ENCODE measurements around the gene CCDC7. TPM values are rescaled to one million over a fixed set of nuclear protein-coding genes. Genes with fewer than 3 reads are reported as not detected.

The CCDC7 gene
- total RNA-seq, 1 experiment from 2014 or later, result 1.2 TPM

- no peak for DNase-seq
- no peak overlapping the region for H3K4me3 Mint-ChIP-seq (ENCODE audit: unreplicated experiment)
- intact Hi-C loops (cut with micrococcal nuclease; ENCODE audit: unreplicated experiment), result no loop called here
- POLR2A ChIA-PET, result no interaction called here
- Histone ChIP-seq H3K4me1 (no peaks in the 10 kb centered on the region), H3K9me3 (peaks cover 6% of the 10 kb centered on the region; the same call in 1 of the 2 replicates), H3K36me3 (ENCODE audit: control insufficient read depth, insufficient read depth, low read length) (no peaks in the 10 kb centered on the region), H3K27me3 (replicated peaks; ENCODE audit: control insufficient read depth, insufficient read depth, low read length) (no peaks in the 10 kb centered on the region), H3K4me3 (ENCODE audit: low read depth, low read length) (no peak overlapping the region)
- no peaks in the 10 kb centered on the region for H3K36me3 Mint-ChIP-seq (ENCODE audit: insufficient read depth, unreplicated experiment)
- no TSS peak for BruUV-seq (replicated peaks)
- peaks cover 3% of the 10 kb centered on the region for H3K27me3 Mint-ChIP-seq (ENCODE audit: insufficient read depth, unreplicated experiment)
- H3K4me1 Mint-ChIP-seq (ENCODE audit: low read depth, unreplicated experiment), result no peaks in the 10 kb centered on the region
- CTCF ChIA-PET, result no interaction called here
- no peak overlapping the region for H3K27ac Mint-ChIP-seq (ENCODE audit: unreplicated experiment)
- no peak for TF ChIP-seq CTCF (IDR thresholded peaks at IDR 0.05; ENCODE audit: insufficient read depth in 1 of 2, low read depth in 1 of 2, low read length in 1 of 2, severe bottlenecking in 1 of 2, unreplicated experiment in 1 of 2)
- H3K9me3 Mint-ChIP-seq (ENCODE audit: unreplicated experiment), result no peaks in the 10 kb centered on the region
Measured at GRCh38 chr10:32437334-32437733, 8.6 kb upstream of the CCDC7 start.

DNA sequence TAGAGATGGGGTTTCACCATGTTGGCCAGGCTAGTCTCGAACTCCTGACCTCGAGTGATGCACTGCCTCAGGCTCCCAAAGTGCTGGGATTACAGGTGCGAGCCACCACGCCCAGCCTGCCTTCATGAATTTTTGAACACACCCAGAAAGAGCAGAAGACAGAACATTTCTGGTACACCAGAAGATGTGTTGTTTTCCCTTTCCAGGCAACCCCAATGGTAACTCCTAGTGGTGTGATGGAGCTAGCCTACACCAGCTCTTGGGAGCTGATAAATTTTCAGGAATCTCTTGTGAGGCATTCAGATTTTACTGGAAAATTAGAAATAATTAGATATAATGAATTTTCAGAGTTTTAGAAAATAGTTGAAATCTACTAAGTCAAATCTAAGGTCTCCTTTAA is 904 bp upstream of the CCDC7 start:
- Histone ChIP-seq H3K4me1 (0 out of 2 replicates have a peak, but pooled peaks cover 5% of the 10 kb centered on the region), H3K36me3 (ENCODE audit: control insufficient read depth, insufficient read depth, low read length) (no peaks in the 10 kb centered on the region), H3K4me3 (ENCODE audit: low read depth, low read length) (no peak overlapping the region), H3K9me3 (no peaks in the 10 kb centered on the region), H3K27me3 (replicated peaks; ENCODE audit: control insufficient read depth, insufficient read depth, low read length) (no peaks in the 10 kb centered on the region)
- ChIA-PET CTCF (no interaction called here), POLR2A (interaction anchor here (1.2 kb wide), 1 partner anchor 67 kb away, joined by 3 read pairs; no protein-coding TSS in a partner anchor)
- H3K27ac Mint-ChIP-seq (ENCODE audit: unreplicated experiment), result no peak overlapping the region
- DNase-seq, result no peak
- no peaks in the 10 kb centered on the region for H3K27me3 Mint-ChIP-seq (ENCODE audit: insufficient read depth, unreplicated experiment)
- BruUV-seq (replicated peaks), result no TSS peak
- no peak overlapping the region for H3K4me3 Mint-ChIP-seq (ENCODE audit: unreplicated experiment)
- H3K9me3 Mint-ChIP-seq (ENCODE audit: unreplicated experiment), result no peaks in the 10 kb centered on the region
- H3K36me3 Mint-ChIP-seq (ENCODE audit: insufficient read depth, unreplicated experiment), result no peaks in the 10 kb centered on the region
- H3K4me1 Mint-ChIP-seq (ENCODE audit: low read depth, unreplicated experiment), result no peaks in the 10 kb centered on the region
- intact Hi-C loops (cut with micrococcal nuclease; ENCODE audit: unreplicated experiment), result loop anchor here (5.0 kb wide), 1 partner anchor 683 kb away; no protein-coding TSS in a partner anchor
- no peak for TF ChIP-seq CTCF (IDR thresholded peaks at IDR 0.05; ENCODE audit: insufficient read depth in 1 of 2, low read depth in 1 of 2, low read length in 1 of 2, severe bottlenecking in 1 of 2, unreplicated experiment in 1 of 2)

GRCh38 chr10:32446536-32447406 is 831 bp downstream of the CCDC7 start:
- H3K4me1 Mint-ChIP-seq (ENCODE audit: low read depth, unreplicated experiment), result no peaks in the 10 kb centered on the region
- Histone ChIP-seq H3K9me3 (no peaks in the 10 kb centered on the region), H3K4me3 (ENCODE audit: low read depth, low read length) (peak overlapping the region; percentile 59), H3K36me3 (ENCODE audit: control insufficient read depth, insufficient read depth, low read length) (no peaks in the 10 kb centered on the region), H3K4me1 (0 out of 2 replicates have a peak, but pooled peaks cover 5% of the 10 kb centered on the region), H3K27me3 (replicated peaks; ENCODE audit: control insufficient read depth, insufficient read depth, low read length) (no peaks in the 10 kb centered on the region)
- H3K27ac Mint-ChIP-seq (ENCODE audit: unreplicated experiment), result peak overlapping the region; percentile 92
- DNase-seq, result no peak
- POLR2A ChIA-PET, result interaction anchor here (0.6 to 1.0 kb wide), 2 partner anchors 7 to 11 kb away, joined by 3 to 4 read pairs; no protein-coding TSS in a partner anchor
- CTCF ChIA-PET, result no interaction called here
- no peaks in the 10 kb centered on the region for H3K36me3 Mint-ChIP-seq (ENCODE audit: insufficient read depth, unreplicated experiment)
- no peaks in the 10 kb centered on the region for H3K9me3 Mint-ChIP-seq (ENCODE audit: unreplicated experiment)
- H3K4me3 Mint-ChIP-seq (ENCODE audit: unreplicated experiment), result peak overlapping the region; percentile 73
- BruUV-seq (replicated peaks), result no TSS peak
- H3K27me3 Mint-ChIP-seq (ENCODE audit: insufficient read depth, unreplicated experiment), result no peaks in the 10 kb centered on the region
- TF ChIP-seq CTCF (IDR thresholded peaks at IDR 0.05; ENCODE audit: insufficient read depth in 1 of 2, low read depth in 1 of 2, low read length in 1 of 2, severe bottlenecking in 1 of 2, unreplicated experiment in 1 of 2), result no peak
- intact Hi-C loops (cut with micrococcal nuclease; ENCODE audit: unreplicated experiment), result loop anchor here (2.0 to 5.0 kb wide), 3 partner anchors 68 to 684 kb away; no protein-coding TSS in a partner anchor
